AG10803 (cell line): ENCODE measurements around the gene CCDC60.

Source experiments
- DNase-seq: peaks from one replicate; pipeline ENCODE4 v3.0.0; 2010; ENCODE audit warnings: low read depth
- H3K4me3 ChIP-seq: 2 replicates; pipeline ENCODE4 v1.5.1; 2011; ENCODE audit warnings: mild to moderate bottlenecking, low read length, control low read depth
- CTCF ChIP-seq: conservative IDR thresholded peaks from 2 replicates; pipeline ENCODE4 v1.5.1; 2011; ENCODE audit warnings: mild to moderate bottlenecking, low read length, control low read depth, inconsistent platforms

Gene CCDC60

GRCh38 chr12:119383206-119383605 lies 48.7 kb downstream of the CCDC60 start:
- H3K4me3 ChIP-seq = no peak overlapping the region
- DNase-seq = no peak
- no peak for TF ChIP-seq CTCF

DNA sequence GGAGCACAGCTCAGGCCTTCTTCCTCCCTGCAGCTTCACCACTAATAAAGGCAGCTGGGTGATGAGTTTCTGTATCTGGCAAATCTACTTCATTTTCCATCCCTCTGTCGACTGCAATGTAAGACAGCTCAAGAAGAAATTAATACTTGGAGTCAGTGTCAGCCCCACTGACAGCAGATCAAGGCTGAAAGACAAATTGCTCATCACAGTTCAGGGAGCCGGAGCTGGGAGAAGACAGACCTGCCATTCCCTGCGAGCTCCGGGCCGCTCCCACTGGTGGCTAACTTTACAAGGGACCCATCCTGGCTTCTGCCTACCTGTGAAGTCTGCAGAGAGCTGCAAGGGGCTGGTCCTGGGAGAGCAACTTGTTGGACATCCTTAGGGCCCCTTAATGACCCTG lies 49.8 kb downstream of the CCDC60 start:
- no peak overlapping the region for H3K4me3 ChIP-seq
- DNase-seq = no peak

DNA sequence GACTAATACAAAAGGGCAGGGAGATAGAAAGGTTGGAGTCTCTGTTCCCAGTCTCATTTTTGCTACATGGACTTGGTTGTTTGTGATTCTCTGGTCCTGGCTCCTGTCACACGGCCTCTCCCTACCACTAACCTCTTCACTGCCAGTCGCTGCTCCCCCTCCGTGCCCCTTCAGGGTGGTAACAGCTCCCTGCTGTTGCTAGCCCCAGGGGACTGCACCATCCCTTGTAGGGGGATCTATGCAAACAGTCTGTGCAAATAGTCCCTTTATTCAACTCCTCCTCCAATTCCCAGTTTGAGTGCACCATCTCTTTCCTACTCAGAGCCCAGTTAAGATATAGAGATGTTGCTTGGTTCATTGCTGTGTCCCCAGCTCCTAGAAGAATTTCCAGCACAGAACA lies 51.1 kb downstream of the CCDC60 start:
- H3K4me3 ChIP-seq = no peak overlapping the region
- TF ChIP-seq CTCF = no peak
- no peak for DNase-seq

More for the DNA sequence above, 49.8 kb downstream of the CCDC60 start:
- TF ChIP-seq CTCF = no peak

- DNase-seq = no peak
- no peak for TF ChIP-seq CTCF
- no peak overlapping the region for H3K4me3 ChIP-seq
These were observed 55.2 kb downstream of the CCDC60 start for GRCh38 chr12:119389687-119390086.

DNA sequence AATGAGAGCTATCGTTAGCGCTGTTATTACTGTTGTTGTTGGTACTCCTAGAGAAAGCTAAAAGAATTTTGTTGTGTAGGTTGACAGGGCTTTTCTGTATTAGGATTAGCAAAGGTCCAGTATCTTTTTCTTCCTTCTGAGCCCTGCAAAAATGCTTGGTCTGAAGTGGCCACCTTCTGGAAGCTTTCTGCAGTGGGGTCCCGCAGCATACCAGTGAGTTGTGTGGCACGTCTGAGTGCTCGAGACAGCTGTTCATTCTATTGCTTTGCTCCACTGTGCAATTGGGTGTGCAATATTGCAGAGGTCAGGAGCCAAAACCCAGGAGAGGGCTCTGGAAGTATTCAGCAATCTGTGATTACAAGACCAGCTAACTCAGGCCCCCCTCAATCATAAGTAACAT lies 57.1 kb downstream of the CCDC60 start:
- TF ChIP-seq CTCF = no peak
- no peak for DNase-seq
- H3K4me3 ChIP-seq = no peak overlapping the region

DNA sequence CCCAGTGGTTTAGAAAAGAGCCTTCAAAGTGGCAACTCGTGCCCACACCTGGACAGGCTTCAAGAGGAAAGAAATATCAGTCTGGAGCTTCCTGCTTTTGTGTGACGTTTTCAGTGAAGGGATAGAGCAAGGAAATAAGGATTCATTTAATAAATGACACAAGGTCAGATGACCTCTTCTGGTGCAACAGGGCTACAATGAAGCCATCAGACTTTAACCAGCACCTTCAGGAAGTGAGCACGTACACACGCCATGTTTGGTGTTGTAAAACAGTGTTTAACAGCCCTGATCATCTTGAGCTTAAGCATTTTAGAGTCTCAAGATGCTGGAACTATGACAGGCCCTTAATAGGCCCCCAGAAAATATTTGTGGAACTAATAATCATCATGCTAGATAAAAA lies 59.1 kb downstream of the CCDC60 start:
- TF ChIP-seq CTCF = no peak
- DNase-seq = no peak
- H3K4me3 ChIP-seq = no peak overlapping the region

DNA sequence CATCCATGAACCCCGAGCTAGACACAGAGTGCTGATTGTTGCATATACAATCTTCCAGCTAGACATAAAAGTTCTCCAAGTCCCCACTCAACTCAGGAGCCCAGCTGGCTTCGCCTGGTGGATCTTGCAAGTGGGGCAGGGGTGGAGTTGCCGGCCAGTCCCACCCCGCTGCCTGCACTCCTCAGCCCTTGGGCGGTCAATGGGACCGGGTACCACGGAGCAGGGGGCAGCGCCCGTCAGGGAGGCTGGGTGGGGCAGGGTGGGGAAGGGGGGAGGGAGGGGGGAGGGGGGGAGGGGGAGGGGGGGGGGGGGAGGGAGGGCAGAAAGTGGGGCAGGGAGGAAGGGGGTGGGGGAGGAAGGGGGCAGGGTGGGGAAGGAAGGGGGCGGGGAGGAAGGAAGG lies 63.0 kb downstream of the CCDC60 start:
- no peak for TF ChIP-seq CTCF
- DNase-seq = no peak
- no peak overlapping the region for H3K4me3 ChIP-seq
